K562 (cell line): ENCODE results near the gene ESR2. TPM values are rescaled to one million over a fixed set of nuclear protein-coding genes. Genes with fewer than 3 reads are reported as not detected.

Experiments
- ATAC-seq: fragments of 200-7000 bp; cut with Tn5 transposase; 3 replicates; pipeline ENCODE4 v1.9.1; 2020; ENCODE audit warnings: moderate library complexity
- BruUV-seq: library from RNA; stranded (reverse); fragments of 400-500 nt; replicated peaks from 2 replicates; lab custom pipeline; 2021; lab: Mats Ljungman, UMichigan
- CTCF ChIA-PET: fragments of 300-600 bp; formaldehyde crosslinking; extraction: SDS; loops from one replicate; lab custom pipeline; 2021; ENCODE audit warnings: low intra/inter-chr PET ratio; lab: Yijun Ruan, JAX
- POLR2A ChIA-PET: fragments of 300-600, 350-650 bp; sonication (Branson Sonifier 250); formaldehyde crosslinking; extraction: SDS; loops from one replicate; lab custom pipeline; 2021; ENCODE audit warnings: antibody characterized with exemption, inconsistent platforms; lab: Yijun Ruan, JAX
- DNase-seq, 4 experiments: peaks; one replicate each; pipeline versions ENCODE4 v3.0.0 to v3.0.0-alpha.2; 2011 to 2018; ENCODE audit warnings: low spot score in 3 of 4, mixed read lengths in 3 of 4; ENCODE audit errors: extremely low read depth in 1 of 4
- FAIRE-seq: peaks from 2 replicates; lab custom pipeline; 2011; peaks lifted over from hg19 to GRCh38; lab: Jason Lieb, UNC
- H2AFZ ChIP-seq: 2 replicates; pipeline ENCODE4 v1.6.0; 2011; ENCODE audit warnings: low read depth, low read length, control low read depth, inconsistent platforms
- H3K27ac ChIP-seq: fragments of 200-600 bp; 3 replicates; pipeline ENCODE4 v1.8.0; 2011; ENCODE audit warnings: low read depth, mild to moderate bottlenecking, control low read depth, inconsistent platforms, low read length, moderate library complexity, mixed read lengths; ENCODE audit errors: extremely low read depth
- H3K27me3 ChIP-seq, 2 experiments: fragments of 300-600 bp in 1 of 2; 2 replicates in 1 of 2; 3 replicates in 1 of 2; pipeline versions ENCODE4 v1.6.0 to v1.8.0; 2011; ENCODE audit warnings: inconsistent platforms in 2 of 2, low read length in 2 of 2, mild to moderate bottlenecking in 1 of 2, mixed read lengths in 1 of 2, moderate library complexity in 1 of 2; ENCODE audit not compliant: control insufficient read depth in 2 of 2, insufficient read depth in 2 of 2
- H3K36me3 ChIP-seq: fragments of 300-600 bp; 3 replicates; pipeline ENCODE4 v1.8.0; 2011; ENCODE audit warnings: mild to moderate bottlenecking, low read length, inconsistent platforms; ENCODE audit not compliant: control insufficient read depth, insufficient read depth
- H3K4me1 ChIP-seq, 2 experiments: fragments of 200-600 bp in 1 of 2; replicated peaks in 1 of 2; 2 replicates in 1 of 2; 3 replicates in 1 of 2; pipeline versions ENCODE4 v1.5.1 to v1.8.0; 2011; ENCODE audit warnings: inconsistent platforms in 2 of 2, low read length in 2 of 2, mild to moderate bottlenecking in 1 of 2, mixed read lengths in 1 of 2, moderate library complexity in 1 of 2; ENCODE audit not compliant: control insufficient read depth in 2 of 2, insufficient read depth in 2 of 2
- H3K4me2 ChIP-seq: 2 replicates; pipeline ENCODE4 v1.6.1; 2011; ENCODE audit warnings: low read length, control low read depth, inconsistent platforms, mixed read lengths; ENCODE audit not compliant: insufficient read depth
- H3K4me3 ChIP-seq: fragments of 200-600 bp; sonication (generic), shearing (Covaris generic); 2 replicates; pipeline ENCODE4 v1.5.1; 2016; ENCODE audit warnings: control low read depth, inconsistent platforms
- H3K79me2 ChIP-seq: fragments of 200-600 bp; 3 replicates; pipeline ENCODE4 v1.8.0; 2011; ENCODE audit warnings: low read length, inconsistent platforms; ENCODE audit not compliant: control insufficient read depth, insufficient read depth
- H3K9ac ChIP-seq, 2 experiments: 2 replicates each; pipeline versions ENCODE4 v1.6.0 to v1.6.1; 2011; ENCODE audit warnings: low read depth in 2 of 2, low read length in 2 of 2, control low read depth in 1 of 2, inconsistent platforms in 1 of 2, mild to moderate bottlenecking in 1 of 2, mixed read lengths in 1 of 2; ENCODE audit not compliant: insufficient read depth in 1 of 2
- H3K9me1 ChIP-seq: one replicate; pipeline ENCODE4 v1.6.0; 2011; ENCODE audit warnings: inconsistent platforms, mild to moderate bottlenecking, low read length, moderate library complexity; ENCODE audit not compliant: control insufficient read depth, insufficient read depth
- H3K9me3 ChIP-seq: replicated peaks from 2 replicates; pipeline ENCODE4 v1.5.1; 2011; ENCODE audit warnings: low read depth, low read length, inconsistent platforms; ENCODE audit not compliant: control insufficient read depth, insufficient read depth
- H4K20me1 ChIP-seq: replicated peaks from 2 replicates; pipeline ENCODE4 v1.6.1; 2011; ENCODE audit warnings: low read length, inconsistent platforms, mixed read lengths; ENCODE audit not compliant: control insufficient read depth, insufficient read depth
- NCOA2 ChIP-seq, 2 experiments: fragments of 450-650 bp; IDR thresholded peaks; 2 replicates each; pipeline ENCODE4 v1.6.1; 2018; ENCODE audit warnings: mild to moderate bottlenecking in 2 of 2, moderate library complexity in 1 of 2; ENCODE audit not compliant: partially characterized antibody in 2 of 2
- TAF9B ChIP-seq: fragments of 450-650 bp; IDR thresholded peaks from 2 replicates; pipeline ENCODE4 v1.6.1; 2018; ENCODE audit warnings: mild to moderate bottlenecking; ENCODE audit not compliant: partially characterized antibody
- U2AF1 ChIP-seq: fragments of 200-400 bp; formaldehyde crosslinking; optimal IDR thresholded peaks from 2 replicates; pipeline ENCODE3; 2017; ENCODE audit warnings: mild to moderate bottlenecking, low read depth, low read length, moderate library complexity
- ZFP30 ChIP-seq: fragments of 250-450 bp; sonication (Bioruptor Pico); IDR thresholded peaks from 2 replicates; pipeline ENCODE4 v1.8.0; 2022; ENCODE audit warnings: moderate library complexity, mild to moderate bottlenecking, inconsistent platforms, borderline replicate concordance
- ZNF584 ChIP-seq: fragments of 200-800 bp; sonication (Bioruptor generic); IDR thresholded peaks from 2 replicates; pipeline ENCODE4 v1.6.1; 2016; ENCODE audit warnings: low read depth, mild to moderate bottlenecking, missing genetic modification characterization, missing compliant biosample characterization
- WGBS: fragments of 100-300 bp; shearing (Covaris generic); methylation state at CpG from one replicate; pipeline ENCODE4 v1.1.6; 2016; ENCODE audit warnings: low coverage, mixed read lengths; ENCODE audit not compliant: insufficient coverage; ENCODE audit errors: missing lambda C conversion rate; 5-methylcytosine and 5-hydroxymethylcytosine counted together
- in situ Hi-C: fragments of 300-500 bp; cut with MboI; formaldehyde crosslinking; loops from 4 replicates; pipeline ENCODE4 v1.15.0; 2018; ENCODE audit warnings: inconsistent platforms, mixed read lengths
- intact Hi-C: fragments of 100-400 bp; cut with micrococcal nuclease; formaldehyde crosslinking; loops from 2 replicates; pipeline ENCODE4 v1.14.2; 2022
- polyA plus RNA-seq, 8 experiments: library from polyadenylated mRNA; depleted of rRNA in 4 of 8; stranded (reverse) in 5 of 8; unstranded in 3 of 8; fragments of >200 nt; fragmentation: Nextera tagmentation in 2 of 8; fragmentation: Illumina TruSeq in 1 of 8; extraction: Ambion mirVana in 2 of 8; extraction: Trizol in 1 of 8; gene quantifications; 2 replicates each; pipeline versions ENCODE4 v1.2.1 to v1.2.3, GENCODE V29; 2011 to 2014; ENCODE audit warnings: inconsistent platforms in 1 of 8, missing spikeins in 1 of 8
- total RNA-seq, 7 experiments: library from RNA; depleted of rRNA in 6 of 7; stranded (reverse); fragments of >200 nt in 6 of 7; fragmentation: Illumina TruSeq in 2 of 7; extraction: Trizol in 2 of 7; gene quantifications; 2 replicates each; pipeline versions ENCODE4 v1.2.1 to v1.2.3, GENCODE V29; 2011 to 2021; ENCODE audit warnings: low replicate concordance in 1 of 7
- TF ChIP-seq, protein P1 (sequence below): fragments of 200-400 bp; formaldehyde crosslinking; IDR thresholded peaks from 2 replicates; pipeline ENCODE4 v1.6.1; 2017; ENCODE audit warnings: mild to moderate bottlenecking, low read depth, low read length, moderate library complexity
- TF ChIP-seq, protein P2 (sequence below): fragments of 450-650 bp; IDR thresholded peaks from 2 replicates; pipeline ENCODE4 v1.6.1; 2016; ENCODE audit warnings: antibody characterized with exemption
- TF ChIP-seq, protein P3 (sequence below): sonication (generic); formaldehyde crosslinking; IDR thresholded peaks from 2 replicates; pipeline ENCODE4 v1.8.1; 2023; ENCODE audit warnings: mild to moderate bottlenecking, missing genetic modification reagents
- TF ChIP-seq, protein P4 (sequence below), 2 experiments: fragments of 200-800 bp in 1 of 2; sonication (Bioruptor generic) in 1 of 2; sonication (generic) in 1 of 2; formaldehyde crosslinking in 1 of 2; IDR thresholded peaks in 1 of 2; conservative IDR thresholded peaks in 1 of 2; 2 replicates each; pipeline versions ENCODE4 v1.5.0 to v1.6.1; 2016 to 2020; ENCODE audit warnings: missing compliant biosample characterization in 1 of 2, missing genetic modification characterization in 1 of 2, missing genetic modification reagents in 1 of 2

ESR2 gene
- total and polyA plus RNA-seq, 9 of the 15 experiments (the other 6 are each of a cell fraction or from before 2014, with no cell fraction given), result 0.07 to 3.8 (median 2.0) TPM

DNA sequence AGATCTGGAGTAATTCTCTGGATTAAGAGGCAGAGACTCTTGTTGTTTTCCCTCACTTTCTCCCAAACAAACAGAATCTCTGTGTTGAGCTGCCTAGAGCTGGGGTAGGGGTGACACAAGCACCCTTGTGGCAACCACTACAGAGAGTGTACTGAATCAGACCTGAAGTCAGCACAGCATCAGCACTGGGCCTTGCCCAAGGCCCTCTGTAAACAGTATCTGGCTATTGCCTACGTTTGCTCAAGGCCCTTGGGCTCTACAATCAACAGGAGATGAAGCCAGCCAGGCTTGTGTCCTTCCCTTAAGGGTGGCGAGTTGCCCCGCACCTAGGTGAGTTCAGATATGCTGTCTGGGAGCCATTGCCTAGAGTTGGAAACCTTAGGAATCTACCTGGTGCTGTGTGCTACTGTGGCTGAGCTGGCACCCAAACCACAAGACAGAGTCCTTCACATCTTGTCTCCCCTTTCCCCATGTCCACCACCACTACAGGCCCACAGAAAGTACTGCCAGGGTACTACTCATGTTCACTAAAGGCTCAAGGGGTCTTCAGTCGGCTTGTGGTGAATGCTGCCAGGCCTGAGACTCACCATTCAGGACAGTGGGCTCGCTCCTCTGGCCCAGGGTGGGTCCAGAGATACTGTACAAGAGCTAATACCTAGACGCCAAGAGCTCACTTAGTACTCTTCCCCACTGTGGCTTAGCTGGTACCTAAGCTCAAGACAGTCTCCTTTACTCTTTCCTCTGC is 234.5 kb downstream of the ESR2 start:
- Histone ChIP-seq H3K79me2 (no peaks in the 10 kb centered on the region), H3K27ac (no peak overlapping the region), H3K27me3 (no peaks in the 10 kb centered on the region), H2AFZ (no peak overlapping the region), H3K4me2 (no peak overlapping the region), H3K4me1 (no peaks in the 10 kb centered on the region), H3K9me1 (no peaks in the 10 kb centered on the region), H3K4me3 (no peak overlapping the region), H3K9me3 (no peaks in the 10 kb centered on the region), H3K36me3 (no peaks in the 10 kb centered on the region), H3K9ac (no peak overlapping the region), H4K20me1 (no peaks in the 10 kb centered on the region)
- intact Hi-C loops (loop anchor here (5.0 kb wide), 1 partner anchor 243 kb away; no protein-coding TSS in a partner anchor), in situ Hi-C loops (no loop called here)
- no peak for FAIRE-seq
- no peak for DNase-seq
- no peak for ATAC-seq
- TF ChIP-seq ZNF584 (CRISPR knock-in tag), result no peak
- TF ChIP-seq TAF9B, result no peak
- TF ChIP-seq, protein P1, sequence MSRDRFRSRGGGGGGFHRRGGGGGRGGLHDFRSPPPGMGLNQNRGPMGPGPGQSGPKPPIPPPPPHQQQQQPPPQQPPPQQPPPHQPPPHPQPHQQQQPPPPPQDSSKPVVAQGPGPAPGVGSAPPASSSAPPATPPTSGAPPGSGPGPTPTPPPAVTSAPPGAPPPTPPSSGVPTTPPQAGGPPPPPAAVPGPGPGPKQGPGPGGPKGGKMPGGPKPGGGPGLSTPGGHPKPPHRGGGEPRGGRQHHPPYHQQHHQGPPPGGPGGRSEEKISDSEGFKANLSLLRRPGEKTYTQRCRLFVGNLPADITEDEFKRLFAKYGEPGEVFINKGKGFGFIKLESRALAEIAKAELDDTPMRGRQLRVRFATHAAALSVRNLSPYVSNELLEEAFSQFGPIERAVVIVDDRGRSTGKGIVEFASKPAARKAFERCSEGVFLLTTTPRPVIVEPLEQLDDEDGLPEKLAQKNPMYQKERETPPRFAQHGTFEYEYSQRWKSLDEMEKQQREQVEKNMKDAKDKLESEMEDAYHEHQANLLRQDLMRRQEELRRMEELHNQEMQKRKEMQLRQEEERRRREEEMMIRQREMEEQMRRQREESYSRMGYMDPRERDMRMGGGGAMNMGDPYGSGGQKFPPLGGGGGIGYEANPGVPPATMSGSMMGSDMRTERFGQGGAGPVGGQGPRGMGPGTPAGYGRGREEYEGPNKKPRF, result no peak
- TF ChIP-seq, protein P2, sequence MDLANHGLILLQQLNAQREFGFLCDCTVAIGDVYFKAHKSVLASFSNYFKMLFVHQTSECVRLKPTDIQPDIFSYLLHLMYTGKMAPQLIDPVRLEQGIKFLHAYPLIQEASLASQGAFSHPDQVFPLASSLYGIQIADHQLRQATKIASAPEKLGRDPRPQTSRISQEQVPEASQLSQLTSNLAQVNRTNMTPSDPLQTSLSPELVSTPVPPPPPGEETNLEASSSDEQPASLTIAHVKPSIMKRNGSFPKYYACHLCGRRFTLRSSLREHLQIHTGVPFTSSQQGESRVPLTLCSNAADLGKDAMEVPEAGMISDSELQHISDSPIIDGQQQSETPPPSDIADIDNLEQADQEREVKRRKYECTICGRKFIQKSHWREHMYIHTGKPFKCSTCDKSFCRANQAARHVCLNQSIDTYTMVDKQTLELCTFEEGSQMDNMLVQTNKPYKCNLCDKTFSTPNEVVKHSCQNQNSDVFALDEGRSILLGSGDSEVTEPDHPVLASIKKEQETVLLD, result no peak
- no peak for TF ChIP-seq ZFP30 (CRISPR knock-in tag)
- no peak for TF ChIP-seq NCOA2 (IDR thresholded peaks at IDR 0.05; ENCODE audit: partially characterized antibody in 2 of 2)
- TF ChIP-seq, protein P3, sequence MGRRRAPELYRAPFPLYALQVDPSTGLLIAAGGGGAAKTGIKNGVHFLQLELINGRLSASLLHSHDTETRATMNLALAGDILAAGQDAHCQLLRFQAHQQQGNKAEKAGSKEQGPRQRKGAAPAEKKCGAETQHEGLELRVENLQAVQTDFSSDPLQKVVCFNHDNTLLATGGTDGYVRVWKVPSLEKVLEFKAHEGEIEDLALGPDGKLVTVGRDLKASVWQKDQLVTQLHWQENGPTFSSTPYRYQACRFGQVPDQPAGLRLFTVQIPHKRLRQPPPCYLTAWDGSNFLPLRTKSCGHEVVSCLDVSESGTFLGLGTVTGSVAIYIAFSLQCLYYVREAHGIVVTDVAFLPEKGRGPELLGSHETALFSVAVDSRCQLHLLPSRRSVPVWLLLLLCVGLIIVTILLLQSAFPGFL, result no peak
- TF ChIP-seq, protein P4, sequence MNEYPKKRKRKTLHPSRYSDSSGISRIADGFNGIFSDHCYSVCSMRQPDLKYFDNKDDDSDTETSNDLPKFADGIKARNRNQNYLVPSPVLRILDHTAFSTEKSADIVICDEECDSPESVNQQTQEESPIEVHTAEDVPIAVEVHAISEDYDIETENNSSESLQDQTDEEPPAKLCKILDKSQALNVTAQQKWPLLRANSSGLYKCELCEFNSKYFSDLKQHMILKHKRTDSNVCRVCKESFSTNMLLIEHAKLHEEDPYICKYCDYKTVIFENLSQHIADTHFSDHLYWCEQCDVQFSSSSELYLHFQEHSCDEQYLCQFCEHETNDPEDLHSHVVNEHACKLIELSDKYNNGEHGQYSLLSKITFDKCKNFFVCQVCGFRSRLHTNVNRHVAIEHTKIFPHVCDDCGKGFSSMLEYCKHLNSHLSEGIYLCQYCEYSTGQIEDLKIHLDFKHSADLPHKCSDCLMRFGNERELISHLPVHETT (CRISPR knock-in tag; conservative IDR thresholded peaks at IDR 0.05 in 1 of 2, IDR thresholded peaks at IDR 0.05 in 1 of 2), result no peak
- TF ChIP-seq U2AF1, result no peak
- no TSS peak for BruUV-seq
- ChIA-PET POLR2A (no interaction called here), CTCF (no interaction called here)
- 0% methylated on average over 6 of the region's 6 CpGs for WGBS
